PC-9 (cell line): ENCODE results near the gene ADAMTSL2. TPM values are rescaled to one million over a fixed set of nuclear protein-coding genes. Genes with fewer than 3 reads are reported as not detected.

Experiments used
- BruUV-seq: library from RNA; stranded (reverse); fragments of 400-500 nt; replicated peaks from 2 replicates; lab custom pipeline; 2021; lab: Mats Ljungman, UMichigan
- CTCF ChIA-PET: fragments of 300-600 bp; sonication (Branson Sonifier 250); formaldehyde crosslinking; loops from one replicate; lab custom pipeline; 2022; ENCODE audit warnings: antibody characterized with exemption; lab: Charles Lee
- POLR2A ChIA-PET: fragments of 300-600 bp; sonication (Branson Sonifier 250); formaldehyde crosslinking; loops from one replicate; lab custom pipeline; 2022; ENCODE audit warnings: antibody characterized with exemption; ENCODE audit not compliant: unreplicated experiment; lab: Charles Lee
- DNase-seq, 2 experiments: peaks; one replicate each; pipeline versions ENCODE4 v3.0.0 to v3.0.0-alpha.2; 2015 to 2022; ENCODE audit warnings: mixed read lengths in 1 of 2
- H2AFZ ChIP-seq: fragments of 200-600 bp; sonication (generic); 2 replicates; pipeline ENCODE4 v1.8.1; 2017; ENCODE audit warnings: antibody characterized with exemption
- H3F3A ChIP-seq: fragments of 200-600 bp; sonication (generic); 2 replicates; pipeline ENCODE4 v1.8.1; 2017; ENCODE audit warnings: antibody characterized with exemption, mild to moderate bottlenecking, low read depth; ENCODE audit not compliant: insufficient read depth
- H3K27ac ChIP-seq: fragments of 200-600 bp; sonication (generic); 2 replicates; pipeline ENCODE4 v1.6.1; 2016; ENCODE audit warnings: mixed run types
- H3K27me3 ChIP-seq: fragments of 200-600 bp; sonication (generic); 2 replicates; pipeline ENCODE4 v1.6.1; 2016; ENCODE audit warnings: low read depth, mixed run types; ENCODE audit not compliant: insufficient read depth
- H3K36me3 ChIP-seq: fragments of 200-600 bp; sonication (generic); 2 replicates; pipeline ENCODE4 v1.6.1; 2016; ENCODE audit warnings: low read depth, mixed run types
- H3K4me1 ChIP-seq: fragments of 200-600 bp; sonication (generic); replicated peaks from 2 replicates; pipeline ENCODE4 v1.6.1; 2016; ENCODE audit warnings: mixed run types; ENCODE audit not compliant: insufficient read depth
- H3K4me2 ChIP-seq: fragments of 200-600 bp; sonication (generic); 2 replicates; pipeline ENCODE4 v1.6.1; 2017; ENCODE audit warnings: mixed run types
- H3K4me3 ChIP-seq: fragments of 200-600 bp; sonication (generic); 2 replicates; pipeline ENCODE4 v1.6.1; 2016; ENCODE audit warnings: mixed run types
- H3K79me2 ChIP-seq: fragments of 200-600 bp; sonication (generic); 2 replicates; pipeline ENCODE4 v1.6.1; 2017; ENCODE audit warnings: low read depth, mixed run types
- H3K9me2 ChIP-seq: fragments of 200-600 bp; sonication (generic); 2 replicates; pipeline ENCODE4 v1.8.1; 2017; ENCODE audit warnings: mild to moderate bottlenecking; ENCODE audit not compliant: insufficient read depth
- H3K9me3 ChIP-seq: fragments of 200-600 bp; sonication (generic); 2 replicates; pipeline ENCODE4 v1.8.1; 2016; ENCODE audit warnings: low read depth; ENCODE audit not compliant: insufficient read depth
- H4K20me1 ChIP-seq: fragments of 200-600 bp; sonication (generic); 2 replicates; pipeline ENCODE4 v1.8.1; 2017; ENCODE audit not compliant: insufficient read depth
- CTCF ChIP-seq: fragments of 200-600 bp; sonication (generic); conservative IDR thresholded peaks from 2 replicates; pipeline ENCODE4 v1.6.1; 2017; ENCODE audit warnings: mixed run types, antibody characterized with exemption, mild to moderate bottlenecking, moderate library complexity
- EZH2 ChIP-seq: fragments of 200-600 bp; sonication (generic); IDR thresholded peaks from 2 replicates; pipeline ENCODE4 v1.8.0; 2017; ENCODE audit warnings: antibody characterized with exemption, low read depth
- intact Hi-C: fragments of 100-400 bp; cut with micrococcal nuclease; formaldehyde crosslinking; loops from one replicate; pipeline ENCODE4 v1.10.0; 2022; ENCODE audit not compliant: unreplicated experiment
- total RNA-seq: library from RNA; stranded (reverse); gene quantifications from 2 replicates; pipeline ENCODE4 v1.2.3, GENCODE V29; 2021

ADAMTSL2 gene
- total RNA-seq, 1 experiment from 2014 or later: 0.39 TPM

GRCh38 chr9:133571391-133571890 is 36.9 kb downstream of the ADAMTSL2 start:
- peaks cover 95% of the 10 kb centered on the region for H3K27me3 ChIP-seq
- intact Hi-C loops: no loop called here
- ChIA-PET CTCF (no interaction called here), POLR2A (no interaction called here)
- no peaks in the 10 kb centered on the region for H3K36me3 ChIP-seq
- no peaks in the 10 kb centered on the region for H3K4me1 ChIP-seq
- no peak overlapping the region for H3K4me2 ChIP-seq
- no peak overlapping the region for H3K27ac ChIP-seq
- H3K79me2 ChIP-seq: no peaks in the 10 kb centered on the region
- DNase-seq: no peak
- no TSS peak for BruUV-seq
- no peaks in the 10 kb centered on the region for H3K9me2 ChIP-seq
- no peak overlapping the region for H3K4me3 ChIP-seq
- no peaks in the 10 kb centered on the region for H3F3A ChIP-seq
- no peaks in the 10 kb centered on the region for H4K20me1 ChIP-seq
- TF ChIP-seq CTCF (no peak), EZH2 (no peak)
- H3K9me3 ChIP-seq: no peaks in the 10 kb centered on the region
- H2AFZ ChIP-seq: no peak overlapping the region

GRCh38 chr9:133571896-133572595 is 37.5 kb downstream of the ADAMTSL2 start:
- POLR2A ChIA-PET: no interaction called here
- TF ChIP-seq EZH2: no peak
- no peak for TF ChIP-seq CTCF
- no TSS peak for BruUV-seq

DNA sequence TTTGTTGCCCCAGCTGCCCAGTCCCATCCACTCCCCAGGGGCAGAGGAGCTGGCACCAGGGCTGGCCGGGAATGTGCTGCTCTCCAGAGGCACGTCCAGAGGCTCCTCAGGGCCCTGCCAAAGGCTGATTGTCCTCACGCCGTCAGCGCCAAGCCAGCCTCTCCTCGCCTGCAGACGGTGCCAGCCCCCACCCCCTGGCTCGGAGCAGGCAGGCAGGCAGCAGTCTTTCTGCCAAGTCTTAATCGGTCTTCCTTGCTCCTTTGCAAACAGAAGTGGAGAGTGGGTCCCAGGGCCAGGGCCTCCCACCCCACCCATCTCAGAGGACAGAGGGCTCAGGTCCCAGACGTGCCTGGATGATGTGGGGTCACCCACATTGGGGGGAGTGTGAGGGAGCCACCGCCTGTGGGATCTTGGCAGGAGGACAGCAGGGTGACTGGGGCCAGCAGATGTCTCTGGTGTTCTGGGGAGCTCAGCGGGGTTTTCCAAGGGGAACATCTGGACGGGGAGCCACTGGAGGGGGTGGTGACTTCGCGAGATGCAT is 38.4 kb downstream of the ADAMTSL2 start:
- Histone ChIP-seq H3K4me1 (no peaks in the 10 kb centered on the region), H3K9me2 (no peaks in the 10 kb centered on the region), H3K79me2 (no peaks in the 10 kb centered on the region), H3F3A (no peaks in the 10 kb centered on the region), H3K4me2 (no peak overlapping the region), H3K36me3 (no peaks in the 10 kb centered on the region), H3K4me3 (no peak overlapping the region), H2AFZ (no peak overlapping the region), H4K20me1 (no peaks in the 10 kb centered on the region), H3K27ac (no peak overlapping the region), H3K9me3 (no peaks in the 10 kb centered on the region), H3K27me3 (peaks cover 95% of the 10 kb centered on the region)
- no peak for TF ChIP-seq EZH2
- no peak for TF ChIP-seq CTCF
- CTCF ChIA-PET: no interaction called here
- POLR2A ChIA-PET: no interaction called here
- BruUV-seq: no TSS peak
- DNase-seq: no peak
- intact Hi-C loops: no loop called here

More at GRCh38 chr9:133571896-133572595, 37.5 kb downstream of the ADAMTSL2 start:
- H4K20me1 ChIP-seq: no peaks in the 10 kb centered on the region
- H3K9me3 ChIP-seq: no peaks in the 10 kb centered on the region
- no peak overlapping the region for H2AFZ ChIP-seq
- H3K9me2 ChIP-seq: no peaks in the 10 kb centered on the region
- H3K27ac ChIP-seq: no peak overlapping the region
- no peaks in the 10 kb centered on the region for H3K79me2 ChIP-seq
- no peaks in the 10 kb centered on the region for H3K36me3 ChIP-seq
- no peaks in the 10 kb centered on the region for H3F3A ChIP-seq
- no peak for DNase-seq
- H3K4me3 ChIP-seq: no peak overlapping the region
- no peak overlapping the region for H3K4me2 ChIP-seq
- H3K27me3 ChIP-seq: peaks cover 96% of the 10 kb centered on the region
- CTCF ChIA-PET: no interaction called here
- H3K4me1 ChIP-seq: no peaks in the 10 kb centered on the region
- intact Hi-C loops: no loop called here
